Endothelial cell of umbilical vein (primary cell): ENCODE results near the gene MKLN1. TPM values are rescaled to one million over a fixed set of nuclear protein-coding genes. Genes with fewer than 3 reads are reported as not detected.

Experiments
- BruUV-seq: library from RNA; stranded (reverse); fragments of 400-500 nt; replicated peaks from 2 replicates; lab custom pipeline; 2021; lab: Mats Ljungman, UMichigan
- CTCF ChIA-PET: fragments of 300-600, 350-600 bp; sonication (Branson Sonifier 250); formaldehyde crosslinking; loops from one replicate; lab custom pipeline; 2021; ENCODE audit warnings: antibody characterized with exemption, inconsistent platforms; lab: Charles Lee
- POLR2A ChIA-PET: fragments of 300-600, 350-600 bp; sonication (Branson Sonifier 250); formaldehyde crosslinking; loops from one replicate; lab custom pipeline; 2021; ENCODE audit warnings: antibody characterized with exemption, inconsistent platforms; lab: Charles Lee
- DNase-seq: peaks from one replicate; pipeline ENCODE4 v3.0.0-alpha.2; 2011; ENCODE audit warnings: low read depth, low spot score
- FAIRE-seq: peaks from 2 replicates; lab custom pipeline; 2011; peaks lifted over from hg19 to GRCh38; lab: Jason Lieb, UNC
- H2AFZ ChIP-seq: 2 replicates; pipeline ENCODE4 v1.6.0; 2012; ENCODE audit warnings: low read depth, low read length, control low read depth, inconsistent platforms
- H3K27ac ChIP-seq: 2 replicates; pipeline ENCODE4 v1.5.1; 2011; ENCODE audit warnings: low read depth, mild to moderate bottlenecking, control low read depth, low read length, moderate library complexity; ENCODE audit not compliant: insufficient read depth
- H3K27me3 ChIP-seq, 2 experiments: 2 replicates each; pipeline versions ENCODE4 v1.6.0 to v1.6.1; 2011; ENCODE audit warnings: low read length in 2 of 2, mixed read lengths in 1 of 2; ENCODE audit not compliant: control insufficient read depth in 2 of 2, insufficient read depth in 2 of 2
- H3K36me3 ChIP-seq, 2 experiments: 2 replicates in 1 of 2; 3 replicates in 1 of 2; pipeline ENCODE4 v1.5.1; 2011; ENCODE audit warnings: low read length in 2 of 2, mild to moderate bottlenecking in 1 of 2, moderate library complexity in 1 of 2; ENCODE audit not compliant: control insufficient read depth in 2 of 2, insufficient read depth in 2 of 2; ENCODE audit errors: extremely low read depth in 1 of 2
- H3K4me1 ChIP-seq: 3 replicates; pipeline ENCODE4 v1.5.1; 2011; ENCODE audit warnings: mild to moderate bottlenecking, low read length; ENCODE audit not compliant: control insufficient read depth, insufficient read depth; ENCODE audit errors: extremely low read depth
- H3K4me2 ChIP-seq: 2 replicates; pipeline ENCODE4 v1.6.1; 2011; ENCODE audit warnings: low read length, control low read depth, mixed read lengths; ENCODE audit not compliant: insufficient read depth
- H3K4me3 ChIP-seq, 3 experiments: fragments of 200-600 bp in 1 of 3; sonication (generic), shearing (Covaris generic) in 1 of 3; replicated peaks in 1 of 3; 2 replicates each; pipeline ENCODE4 v1.5.1; 2011 to 2016; ENCODE audit warnings: control low read depth in 3 of 3, low read length in 3 of 3, mild to moderate bottlenecking in 2 of 3, inconsistent platforms in 1 of 3, low read depth in 1 of 3, moderate library complexity in 1 of 3; ENCODE audit not compliant: insufficient read depth in 1 of 3
- H3K79me2 ChIP-seq: 2 replicates; pipeline ENCODE4 v1.6.0; 2012; ENCODE audit warnings: low read length, inconsistent platforms; ENCODE audit not compliant: control insufficient read depth, insufficient read depth
- H3K9ac ChIP-seq: replicated peaks from 2 replicates; pipeline ENCODE3; 2011; ENCODE audit warnings: low read length, control low read depth; ENCODE audit not compliant: insufficient read depth; ENCODE audit errors: extremely low read depth
- H3K9me1 ChIP-seq: replicated peaks from 3 replicates; pipeline ENCODE4 v1.6.0; 2011; ENCODE audit warnings: mild to moderate bottlenecking, low read length; ENCODE audit not compliant: control insufficient read depth, insufficient read depth; ENCODE audit errors: extremely low read depth
- H3K9me3 ChIP-seq: replicated peaks from 2 replicates; pipeline ENCODE4 v1.5.1; 2012; ENCODE audit warnings: low read length, inconsistent platforms; ENCODE audit not compliant: control insufficient read depth, insufficient read depth
- H4K20me1 ChIP-seq: replicated peaks from 2 replicates; pipeline ENCODE3; 2011; ENCODE audit warnings: mild to moderate bottlenecking, low read length; ENCODE audit not compliant: control insufficient read depth, insufficient read depth; ENCODE audit errors: extremely low read depth
- CTCF ChIP-seq, 2 donors: IDR thresholded peaks; 1 replicate in 1 of 2; 2 replicates in 1 of 2; pipeline ENCODE4 v1.5.1; 2011; ENCODE audit warnings: low read length in 2 of 2, mild to moderate bottlenecking in 2 of 2, moderate library complexity in 2 of 2, control low read depth in 1 of 2, inconsistent platforms in 1 of 2, low read depth in 1 of 2; ENCODE audit not compliant: insufficient read depth in 1 of 2; ENCODE audit errors: extremely low read depth in 1 of 2
- EZH2 ChIP-seq: IDR thresholded peaks from 2 replicates; pipeline ENCODE4 v1.6.1; 2012; ENCODE audit warnings: borderline replicate concordance, low read depth, mild to moderate bottlenecking, moderate library complexity, low read length, inconsistent platforms; ENCODE audit not compliant: severe bottlenecking
- FOS ChIP-seq: IDR thresholded peaks from 2 replicates; pipeline ENCODE4 v1.6.1; 2011; ENCODE audit warnings: mild to moderate bottlenecking, low read length, moderate library complexity, borderline replicate concordance; ENCODE audit not compliant: insufficient read depth
- GATA2 ChIP-seq: IDR thresholded peaks from 2 replicates; pipeline ENCODE4 v1.7.0; 2011; ENCODE audit warnings: low read depth, mild to moderate bottlenecking, moderate library complexity, mixed read lengths, low read length; ENCODE audit not compliant: insufficient read length, insufficient read depth
- JUN ChIP-seq: IDR thresholded peaks from 2 replicates; pipeline ENCODE4 v1.6.1; 2011; ENCODE audit warnings: borderline replicate concordance, low read depth; ENCODE audit not compliant: insufficient read length, insufficient read depth
- MAX ChIP-seq: IDR thresholded peaks from 2 replicates; pipeline ENCODE4 v1.6.1; 2011; ENCODE audit not compliant: insufficient read depth, insufficient read length
- POLR2AphosphoS5 ChIP-seq: IDR thresholded peaks from 2 replicates; pipeline ENCODE4 v1.6.1; 2012; ENCODE audit warnings: low read depth, mild to moderate bottlenecking, control low read depth, low read length, moderate library complexity; ENCODE audit not compliant: insufficient read depth
- dilution Hi-C: fragments of 300-500 bp; cut with MboI; formaldehyde crosslinking; loops from one replicate; pipeline ENCODE4 v1.15.0; 2019; ENCODE audit warnings: low sequenced_read_pairs; ENCODE audit not compliant: extremely low pct_ligation_motif_present
- intact Hi-C: fragments of 100-400 bp; cut with micrococcal nuclease; formaldehyde crosslinking; loops from one replicate; pipeline ENCODE4 v1.10.0; 2022
- polyA plus RNA-seq, 4 experiments: library from polyadenylated mRNA; depleted of rRNA in 3 of 4; stranded (reverse) in 3 of 4; unstranded in 1 of 4; fragments of >200 nt; gene quantifications; 2 replicates each; pipeline versions ENCODE4 v1.2.1 to v1.2.3, GENCODE V29; 2011 to 2012; ENCODE audit warnings: missing spikeins in 1 of 4
- total RNA-seq: library from RNA; stranded (reverse); gene quantifications from 2 replicates; pipeline ENCODE4 v1.2.3, GENCODE V29; 2021

The MKLN1 gene
- total and polyA plus RNA-seq, 2 donors (not counting 3 experiments of a cell fraction or from before 2014, with no cell fraction given) = 12.2 to 32.1 TPM

- intact Hi-C loops = no loop called here
- Histone ChIP-seq H4K20me1 (no peaks in the 10 kb centered on the region), H3K36me3 (no peaks in the 10 kb centered on the region), H3K4me1 (peaks cover 30% of the 10 kb centered on the region), H3K9me1 (no peaks in the 10 kb centered on the region), H3K27me3 (no peaks in the 10 kb centered on the region), H3K9ac (no peak overlapping the region), H3K79me2 (peaks cover 82% of the 10 kb centered on the region), H3K9me3 (no peaks in the 10 kb centered on the region), H3K4me3 (no peak overlapping the region), H2AFZ (no peak overlapping the region), H3K27ac (no peak overlapping the region), H3K4me2 (no peak overlapping the region)
- DNase-seq (no peak), FAIRE-seq (no peak)
- POLR2A ChIA-PET = interaction anchor here (0.6 kb wide), 2 partner anchors 10 to 106 kb away, joined by 3 to 5 read pairs; no protein-coding TSS in a partner anchor
- dilution Hi-C loops = no loop called here
- TF ChIP-seq JUN = no peak
- no peak for TF ChIP-seq MAX
- no peak for TF ChIP-seq FOS
- CTCF ChIA-PET = interaction anchor here (1.4 to 1.9 kb wide), 4 partner anchors 8 to 19 kb away, joined by 3 to 8 read pairs (median 6); no protein-coding TSS in a partner anchor
- no TSS peak for BruUV-seq
Measured at GRCh38 chr7:131533566-131534561, 206.2 kb downstream of the MKLN1 start.

GRCh38 chr7:131536361-131536849, 208.7 kb downstream of the MKLN1 start:
- peaks cover 41% of the 10 kb centered on the region for H3K4me1 ChIP-seq
- H4K20me1 ChIP-seq = no peaks in the 10 kb centered on the region
- H3K9me1 ChIP-seq = no peaks in the 10 kb centered on the region
- H3K79me2 ChIP-seq = peaks cover 90% of the 10 kb centered on the region
- ChIA-PET POLR2A (no interaction called here), CTCF (interaction anchor here (1.4 kb wide), 1 partner anchor 22 kb away, joined by 4 read pairs; no protein-coding TSS in a partner anchor)
- dilution Hi-C loops (no loop called here), intact Hi-C loops (no loop called here)
- no peaks in the 10 kb centered on the region for H3K9me3 ChIP-seq
- H3K27me3 ChIP-seq = no peaks in the 10 kb centered on the region
- no peak overlapping the region for H2AFZ ChIP-seq
- H3K27ac ChIP-seq = no peak overlapping the region
- no peak overlapping the region for H3K9ac ChIP-seq
- BruUV-seq = no TSS peak
- H3K36me3 ChIP-seq = no peaks in the 10 kb centered on the region
- FAIRE-seq (no peak), DNase-seq (no peak)
- H3K4me3 ChIP-seq = no peak overlapping the region
- no peak overlapping the region for H3K4me2 ChIP-seq
- no peak for TF ChIP-seq MAX
- TF ChIP-seq GATA2 = no peak
- TF ChIP-seq FOS = no peak
- no peak for TF ChIP-seq POLR2AphosphoS5
- TF ChIP-seq CTCF (IDR thresholded peaks at IDR 0.05; ENCODE audit: extremely low read depth in 1 of 2, insufficient read depth in 1 of 2, low read depth in 1 of 2, low read length in 2 of 2) = no peak
- no peak for TF ChIP-seq EZH2
